B cell (primary cell): ENCODE results near the gene ARMC12. TPM values are rescaled to one million over a fixed set of nuclear protein-coding genes. Genes with fewer than 3 reads are reported as not detected.

Source experiments
- ATAC-seq: fragments of 200-7000 bp; cut with Tn5 transposase; one replicate; pipeline ENCODE4 v1.10.0; 2021; ENCODE audit warnings: low read depth, mild to moderate bottlenecking, moderate number of reproducible peaks, moderate library complexity
- CTCF ChIA-PET: fragments of 350-600 bp; sonication (Branson Sonifier 250); formaldehyde crosslinking; loops from one replicate; lab custom pipeline; 2021; ENCODE audit warnings: antibody characterized with exemption, inconsistent platforms; lab: Charles Lee
- POLR2A ChIA-PET: fragments of 350-600 bp; sonication (Branson Sonifier 250); formaldehyde crosslinking; loops from one replicate; lab custom pipeline; 2021; ENCODE audit warnings: antibody characterized with exemption; lab: Charles Lee
- DNase-seq: peaks from one replicate; pipeline ENCODE4 v3.0.0; 2013
- H2AFZ ChIP-seq: 2 replicates; pipeline ENCODE4 v1.6.1; 2012; ENCODE audit warnings: mild to moderate bottlenecking, low read depth, low read length; ENCODE audit not compliant: insufficient read depth, poor library complexity, severe bottlenecking
- H3K27ac ChIP-seq, 2 donors: 1 replicate in 1 of 2; 2 replicates in 1 of 2; pipeline ENCODE4 v1.5.1; 2012 to 2013; ENCODE audit warnings: low read length in 2 of 2, mild to moderate bottlenecking in 2 of 2, moderate library complexity in 1 of 2
- H3K27me3 ChIP-seq, 4 experiments: fragments of 200-600 bp in 1 of 4; sonication (generic) in 1 of 4; replicated peaks in 1 of 4; 1 replicate in 2 of 4; 2 replicates in 2 of 4; pipeline versions ENCODE4 v1.6.1 to v1.7.0; 2013 to 2016; ENCODE audit warnings: low read length in 3 of 4, mild to moderate bottlenecking in 2 of 4, mixed read lengths in 1 of 4, moderate library complexity in 1 of 4; ENCODE audit not compliant: insufficient read depth in 4 of 4, control insufficient read depth in 3 of 4; ENCODE audit errors: control extremely low read depth in 1 of 4
- H3K36me3 ChIP-seq, 2 experiments: replicated peaks in 1 of 2; 1 replicate in 1 of 2; 2 replicates in 1 of 2; pipeline versions ENCODE4 v1.6.1 to v1.7.1; 2013; ENCODE audit warnings: low read length in 1 of 2; ENCODE audit not compliant: insufficient read depth in 2 of 2, control insufficient read depth in 1 of 2; ENCODE audit errors: control extremely low read depth in 1 of 2, extremely low read depth in 1 of 2
- H3K4me1 ChIP-seq, 2 donors: fragments of 200-600 bp in 1 of 2; sonication (generic) in 1 of 2; 1 replicate in 1 of 2; 2 replicates in 1 of 2; pipeline versions ENCODE4 v1.5.1 to v1.6.1; 2013 to 2017; ENCODE audit warnings: low read length in 2 of 2; ENCODE audit not compliant: control insufficient read depth in 2 of 2, insufficient read depth in 2 of 2
- H3K4me2 ChIP-seq: replicated peaks from 2 replicates; pipeline ENCODE3; 2012; ENCODE audit warnings: mild to moderate bottlenecking, low read depth, low read length; ENCODE audit not compliant: poor library complexity, severe bottlenecking
- H3K4me3 ChIP-seq, 5 experiments: fragments of 200-600 bp in 1 of 5; sonication (generic) in 1 of 5; 1 replicate in 3 of 5; 2 replicates in 2 of 5; pipeline versions ENCODE4 v1.5.1 to v1.7.0; 2011 to 2016; ENCODE audit warnings: low read length in 4 of 5, mild to moderate bottlenecking in 4 of 5, low read depth in 2 of 5, control low read depth in 1 of 5, moderate library complexity in 1 of 5; ENCODE audit not compliant: insufficient read depth in 1 of 5; ENCODE audit errors: control extremely low read depth in 1 of 5, extremely low read depth in 1 of 5
- H3K79me2 ChIP-seq: fragments of 200-600 bp; sonication (generic); one replicate; pipeline ENCODE4 v1.6.0; 2016; ENCODE audit warnings: low read length; ENCODE audit not compliant: control insufficient read depth, insufficient read depth
- H3K9ac ChIP-seq: fragments of 200-600 bp; sonication (generic); 2 replicates; pipeline ENCODE4 v1.6.1; 2017; ENCODE audit warnings: mild to moderate bottlenecking, low read length, moderate library complexity
- H3K9me3 ChIP-seq, 3 donors: one replicate each; pipeline versions ENCODE4 v1.6.1 to v1.7.1; 2013; ENCODE audit warnings: low read length in 2 of 3; ENCODE audit not compliant: control insufficient read depth in 2 of 3, insufficient read depth in 1 of 3; ENCODE audit errors: control extremely low read depth in 1 of 3
- H4K20me1 ChIP-seq: 2 replicates; pipeline ENCODE4 v1.6.0; 2012; ENCODE audit warnings: mild to moderate bottlenecking, low read length; ENCODE audit not compliant: insufficient read depth, control insufficient read depth, poor library complexity, severe bottlenecking
- H3K27ac Mint-ChIP-seq: one replicate; pipeline ENCODE4 v1.8.0; 2021; ENCODE audit warnings: mixed read lengths
- H3K27me3 Mint-ChIP-seq: one replicate; pipeline ENCODE4 v1.8.0; 2021; ENCODE audit warnings: mixed read lengths
- H3K4me1 Mint-ChIP-seq: one replicate; pipeline ENCODE4 v1.8.0; 2021; ENCODE audit warnings: mixed read lengths
- H3K4me3 Mint-ChIP-seq: one replicate; pipeline ENCODE4 v1.8.0; 2021; ENCODE audit warnings: mixed read lengths
- H3K9me3 Mint-ChIP-seq: one replicate; pipeline ENCODE4 v1.8.0; 2022; ENCODE audit warnings: mixed read lengths; ENCODE audit not compliant: insufficient read depth
- CTCF ChIP-seq: fragments of 200-600 bp; IDR thresholded peaks from one replicate; pipeline ENCODE4 v1.8.0; 2022; ENCODE audit warnings: antibody characterized with exemption, mild to moderate bottlenecking
- EZH2 ChIP-seq: IDR thresholded peaks from 2 replicates; pipeline ENCODE4 v1.6.1; 2012; ENCODE audit warnings: borderline replicate concordance, low read depth, mild to moderate bottlenecking, moderate library complexity, low read length; ENCODE audit not compliant: insufficient read depth, poor library complexity, severe bottlenecking
- WGBS: methylation state at CpG from one replicate; pipeline ENCODE4 v1.1.5; 2013; ENCODE audit warnings: missing lambda C conversion rate; ENCODE audit not compliant: insufficient coverage; 5-methylcytosine and 5-hydroxymethylcytosine counted together
- intact Hi-C: fragments of 100-400 bp; cut with micrococcal nuclease; formaldehyde crosslinking; loops from one replicate; pipeline ENCODE4 v1.10.0; 2022
- polyA plus RNA-seq: library from polyadenylated mRNA; depleted of rRNA; stranded (reverse); fragments of >200 nt; gene quantifications from 2 replicates; pipeline ENCODE4 v1.2.3, GENCODE V29; 2012
- total RNA-seq, 2 donors: library from RNA; stranded (reverse); fragments of 120-200 nt in 1 of 2; gene quantifications; 1 replicate in 1 of 2; 2 replicates in 1 of 2; pipeline versions ENCODE4 v1.2.3 to v1.2.4, GENCODE V29; 2013 to 2022

The ARMC12 gene
- total and polyA plus RNA-seq, 2 donors (not counting 1 experiment from before 2014, with no cell fraction given): 0.52 to 2.8 TPM

GRCh38 chr6:35690484-35690883, 46.3 kb upstream of the ARMC12 start:
- Histone ChIP-seq H3K27ac (no peak overlapping the region), H3K4me3 (no peak overlapping the region), H2AFZ (no peak overlapping the region), H3K79me2 (no peaks in the 10 kb centered on the region), H3K9me3 (peaks cover 0 to 3% (median 0%) of the 10 kb centered on the region in 3 donors), H3K9ac (no peak overlapping the region), H3K27me3 (no peaks in the 10 kb centered on the region), H3K4me2 (no peak overlapping the region), H3K4me1 (peaks cover 5 to 11% of the 10 kb centered on the region in 2 donors), H4K20me1 (no peaks in the 10 kb centered on the region), H3K36me3 (no peaks in the 10 kb centered on the region)
- ChIA-PET CTCF (interaction anchor here (0.9 to 1.0 kb wide), 2 partner anchors 30 to 41 kb away, joined by 3 read pairs; no protein-coding TSS in a partner anchor), POLR2A (interaction anchor here (0.8 kb wide), 1 partner anchor 37 kb away, joined by 3 read pairs; no protein-coding TSS in a partner anchor)
- Mint-ChIP-seq H3K4me1 (peaks cover 17% of the 10 kb centered on the region), H3K9me3 (no peaks in the 10 kb centered on the region), H3K27ac (no peak overlapping the region), H3K27me3 (no peaks in the 10 kb centered on the region), H3K4me3 (no peak overlapping the region)
- DNase-seq (no peak), ATAC-seq (no peak)
- intact Hi-C loops: no loop called here
- no peak for TF ChIP-seq EZH2
- WGBS: 96% methylated on average over 3 of the region's 9 CpGs

GRCh38 chr6:35691027-35691824, 45.6 kb upstream of the ARMC12 start:
- no peaks in the 10 kb centered on the region for H3K27me3 Mint-ChIP-seq
- 71% methylated on average over 10 of the region's 10 CpGs for WGBS

More at GRCh38 chr6:35691027-35691824, 45.6 kb upstream of the ARMC12 start:
- DNase-seq (no peak), ATAC-seq (no peak)
- Mint-ChIP-seq H3K4me3 (no peak overlapping the region), H3K27ac (peak overlapping the region; percentile 27), H3K4me1 (peaks cover 17% of the 10 kb centered on the region), H3K9me3 (no peaks in the 10 kb centered on the region)
- intact Hi-C loops: no loop called here
- H3K79me2 ChIP-seq: no peaks in the 10 kb centered on the region
- no peaks in the 10 kb centered on the region for H3K36me3 ChIP-seq
- no peak overlapping the region for H3K27ac ChIP-seq
- H4K20me1 ChIP-seq: no peaks in the 10 kb centered on the region
- H2AFZ ChIP-seq: no peak overlapping the region
- H3K4me3 ChIP-seq: no peak overlapping the region
- TF ChIP-seq CTCF (no peak), EZH2 (no peak)
- ChIA-PET POLR2A (interaction anchor here (0.8 kb wide), 1 partner anchor 37 kb away, joined by 3 read pairs; no protein-coding TSS in a partner anchor), CTCF (interaction anchor here (0.9 kb wide), 1 partner anchor 29 kb away, joined by 3 read pairs; no protein-coding TSS in a partner anchor)
- peaks cover 0 to 3% (median 0%) of the 10 kb centered on the region in 3 donors for H3K9me3 ChIP-seq
- H3K9ac ChIP-seq: no peak overlapping the region
- peaks cover 5 to 11% of the 10 kb centered on the region in 2 donors for H3K4me1 ChIP-seq
- H3K27me3 ChIP-seq: no peaks in the 10 kb centered on the region
- no peak overlapping the region for H3K4me2 ChIP-seq
